BLaER1 (cell line): ENCODE measurements around the gene ZNF331.

Experiments used
- H3K27ac ChIP-seq: shearing (Covaris generic); formaldehyde crosslinking; 2 replicates; pipeline ENCODE4 v1.8.1; 2022
- H3K27me3 ChIP-seq: shearing (Covaris generic); formaldehyde crosslinking; 2 replicates; pipeline ENCODE4 v1.8.1; 2022
- H3K36me3 ChIP-seq: shearing (Covaris generic); formaldehyde crosslinking; 2 replicates; pipeline ENCODE4 v1.8.1; 2022
- H3K4me1 ChIP-seq: shearing (Covaris generic); formaldehyde crosslinking; 2 replicates; pipeline ENCODE4 v1.8.1; 2022
- H3K4me2 ChIP-seq: shearing (Covaris generic); formaldehyde crosslinking; 2 replicates; pipeline ENCODE4 v1.8.1; 2022
- H3K4me3 ChIP-seq: shearing (Covaris generic); formaldehyde crosslinking; 2 replicates; pipeline ENCODE4 v1.8.1; 2022
- H3K9ac ChIP-seq: shearing (Covaris generic); formaldehyde crosslinking; 2 replicates; pipeline ENCODE4 v1.8.1; 2022
- H3K9me3 ChIP-seq: shearing (Covaris generic); formaldehyde crosslinking; 2 replicates; pipeline ENCODE4 v1.8.1; 2022
- H4K20me1 ChIP-seq: shearing (Covaris generic); formaldehyde crosslinking; 2 replicates; pipeline ENCODE4 v1.8.1; 2022
- Cebpa-rat ChIP-seq: shearing (Covaris generic); IDR thresholded peaks from 2 replicates; pipeline ENCODE4 v1.8.1; 2022

ZNF331 gene

GRCh38 chr19:53612762-53613526 is 75.0 kb downstream of the ZNF331 start:
- Histone ChIP-seq H3K9ac (no peak overlapping the region), H3K4me1 (no peaks in the 10 kb centered on the region), H3K9me3 (peaks cover 14% of the 10 kb centered on the region), H3K36me3 (no peaks in the 10 kb centered on the region), H3K27me3 (no peaks in the 10 kb centered on the region), H3K4me3 (no peak overlapping the region), H3K4me2 (no peak overlapping the region), H4K20me1 (no peaks in the 10 kb centered on the region), H3K27ac (no peak overlapping the region)
- no peak for TF ChIP-seq Cebpa-rat

GRCh38 chr19:53621885-53622740 is 84.2 kb downstream of the ZNF331 start:
- no peak overlapping the region for H3K4me2 ChIP-seq
- H4K20me1 ChIP-seq = no peaks in the 10 kb centered on the region
- no peaks in the 10 kb centered on the region for H3K36me3 ChIP-seq
- no peaks in the 10 kb centered on the region for H3K27me3 ChIP-seq
- no peak overlapping the region for H3K27ac ChIP-seq
- peaks cover 14% of the 10 kb centered on the region for H3K4me1 ChIP-seq
- no peaks in the 10 kb centered on the region for H3K9me3 ChIP-seq
- TF ChIP-seq Cebpa-rat = no peak
- H3K9ac ChIP-seq = no peak overlapping the region
- no peak overlapping the region for H3K4me3 ChIP-seq

GRCh38 chr19:53624771-53625545 is 87.0 kb downstream of the ZNF331 start:
- Histone ChIP-seq H3K9ac (no peak overlapping the region), H3K27me3 (no peaks in the 10 kb centered on the region), H3K9me3 (no peaks in the 10 kb centered on the region), H4K20me1 (no peaks in the 10 kb centered on the region), H3K27ac (no peak overlapping the region), H3K4me1 (peaks cover 14% of the 10 kb centered on the region), H3K4me3 (no peak overlapping the region), H3K36me3 (no peaks in the 10 kb centered on the region), H3K4me2 (peak overlapping the region; percentile 57)
- TF ChIP-seq Cebpa-rat = no peak

- Histone ChIP-seq H3K4me3 (no peak overlapping the region), H3K9ac (no peak overlapping the region), H4K20me1 (no peaks in the 10 kb centered on the region), H3K4me2 (no peak overlapping the region), H3K27ac (no peak overlapping the region), H3K27me3 (no peaks in the 10 kb centered on the region), H3K9me3 (no peaks in the 10 kb centered on the region), H3K4me1 (peaks cover 14% of the 10 kb centered on the region), H3K36me3 (no peaks in the 10 kb centered on the region)
- no peak for TF ChIP-seq Cebpa-rat
Measured at GRCh38 chr19:53626486-53626885, 88.5 kb downstream of the ZNF331 start.

GRCh38 chr19:53626976-53627375 is 89.0 kb downstream of the ZNF331 start:
- no peaks in the 10 kb centered on the region for H4K20me1 ChIP-seq
- no peak overlapping the region for H3K4me3 ChIP-seq
- peaks cover 14% of the 10 kb centered on the region for H3K4me1 ChIP-seq
- H3K4me2 ChIP-seq = no peak overlapping the region
- no peak overlapping the region for H3K27ac ChIP-seq
- no peaks in the 10 kb centered on the region for H3K36me3 ChIP-seq
- H3K27me3 ChIP-seq = no peaks in the 10 kb centered on the region
- no peaks in the 10 kb centered on the region for H3K9me3 ChIP-seq
- H3K9ac ChIP-seq = no peak overlapping the region
- no peak for TF ChIP-seq Cebpa-rat
